Lung (tissue), 12 donors: Measurements from ENCODE around the gene MTUS2. TPM values are rescaled to one million over a fixed set of nuclear protein-coding genes. Genes with fewer than 3 reads are reported as not detected.

ENCODE experiments used
- ATAC-seq: fragments of 200-7000 bp; cut with Tn5 transposase; one replicate; pipeline ENCODE4 v1.9.1; 2020; ENCODE audit warnings: moderate number of reproducible peaks; ENCODE audit not compliant: insufficient read depth, low FRiP score
- DNase-seq, 3 donors: peaks; one replicate each; pipeline ENCODE4 v3.0.0-alpha.2; 2013 to 2017
- H3K27ac ChIP-seq, 2 donors: one replicate each; pipeline ENCODE4 v1.5.1; 2013; ENCODE audit warnings: mild to moderate bottlenecking in 2 of 2, moderate library complexity in 2 of 2, control low read depth in 1 of 2, inconsistent platforms in 1 of 2, low read depth in 1 of 2, low read length in 1 of 2
- H3K27me3 ChIP-seq, 3 donors: one replicate each; pipeline ENCODE4 v1.5.1; 2013; ENCODE audit warnings: low read length in 2 of 3; ENCODE audit not compliant: control insufficient read depth in 3 of 3, insufficient read depth in 3 of 3
- H3K36me3 ChIP-seq, 4 donors: one replicate each; pipeline ENCODE4 v1.5.1; 2013; ENCODE audit warnings: low read length in 4 of 4, mild to moderate bottlenecking in 1 of 4, moderate library complexity in 1 of 4; ENCODE audit not compliant: control insufficient read depth in 4 of 4, insufficient read depth in 4 of 4
- H3K4me1 ChIP-seq, 5 donors: one replicate each; pipeline ENCODE4 v1.5.1; 2013; ENCODE audit warnings: low read length in 5 of 5, mild to moderate bottlenecking in 2 of 5, moderate library complexity in 1 of 5; ENCODE audit not compliant: control insufficient read depth in 5 of 5, insufficient read depth in 5 of 5
- H3K4me3 ChIP-seq: one replicate; pipeline ENCODE4 v1.5.1; 2013; ENCODE audit warnings: mild to moderate bottlenecking, control low read depth, moderate library complexity
- H3K9ac ChIP-seq, 2 donors: one replicate each; pipeline ENCODE4 v1.5.1; 2013; ENCODE audit warnings: low read length in 2 of 2, control low read depth in 1 of 2; ENCODE audit not compliant: insufficient read depth in 1 of 2
- H3K9me3 ChIP-seq, 4 donors: one replicate each; pipeline ENCODE4 v1.5.1; 2013; ENCODE audit warnings: low read length in 3 of 4, mild to moderate bottlenecking in 1 of 4, moderate library complexity in 1 of 4; ENCODE audit not compliant: control insufficient read depth in 4 of 4, insufficient read depth in 3 of 4
- WGBS, 2 donors: extraction: QIAGEN DNeasy Blood & Tissue Kit; methylation state at CpG; one replicate each; pipeline ENCODE4 v1.1.7; 2013; 5-methylcytosine and 5-hydroxymethylcytosine counted together
- polyA plus RNA-seq, 2 donors: library from polyadenylated mRNA; stranded (reverse); fragments of 200-250 nt; gene quantifications; one replicate each; pipeline ENCODE4 v1.2.1, GENCODE V29; 2013
- total RNA-seq, 2 donors: library from RNA; depleted of rRNA in 1 of 2; stranded (reverse); fragments of >200 nt in 1 of 2; gene quantifications; one replicate each; pipeline ENCODE4 v1.2.1, GENCODE V29; 2014 to 2021
- TF ChIP-seq, protein P1 (sequence below): IDR thresholded peaks from 2 replicates; pipeline ENCODE4 v1.5.1; 2012; ENCODE audit warnings: mild to moderate bottlenecking; ENCODE audit errors: control extremely low read depth, extremely low read depth
- donor health status: control.
- donor health status: control.
- donor health status: Bipolar disorder and iron deficiency.
- donor health status: healthy.
- donor health status: DM: yes; HTN: yes; CAD: no.

Gene MTUS2
- total and polyA plus RNA-seq, 4 donors = 0.03 to 0.54 (median 0.08) TPM

DNA sequence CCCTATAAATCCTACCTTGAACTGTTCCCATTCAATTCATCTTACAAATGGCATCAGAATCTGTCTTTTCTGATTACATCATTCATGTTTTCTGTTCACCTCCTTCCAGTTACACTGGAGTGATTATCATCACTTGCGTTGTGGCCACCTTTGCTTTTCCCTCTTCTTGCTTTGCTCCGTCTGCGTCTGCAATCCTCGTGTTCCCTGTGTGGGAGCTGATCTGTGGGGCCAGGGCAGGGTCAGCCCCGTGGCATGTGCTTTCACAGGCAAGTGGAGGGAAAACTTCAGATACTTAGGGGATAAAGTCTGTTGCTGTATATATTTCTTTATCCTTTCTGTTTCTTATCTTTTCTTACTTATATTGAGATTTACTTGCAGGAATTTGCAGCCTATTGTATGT lies 497.7 kb downstream of the MTUS2 start:
- H3K9ac ChIP-seq = no peak overlapping the region
- H3K27me3 ChIP-seq = no peaks in the 10 kb centered on the region
- TF ChIP-seq, protein P1, sequence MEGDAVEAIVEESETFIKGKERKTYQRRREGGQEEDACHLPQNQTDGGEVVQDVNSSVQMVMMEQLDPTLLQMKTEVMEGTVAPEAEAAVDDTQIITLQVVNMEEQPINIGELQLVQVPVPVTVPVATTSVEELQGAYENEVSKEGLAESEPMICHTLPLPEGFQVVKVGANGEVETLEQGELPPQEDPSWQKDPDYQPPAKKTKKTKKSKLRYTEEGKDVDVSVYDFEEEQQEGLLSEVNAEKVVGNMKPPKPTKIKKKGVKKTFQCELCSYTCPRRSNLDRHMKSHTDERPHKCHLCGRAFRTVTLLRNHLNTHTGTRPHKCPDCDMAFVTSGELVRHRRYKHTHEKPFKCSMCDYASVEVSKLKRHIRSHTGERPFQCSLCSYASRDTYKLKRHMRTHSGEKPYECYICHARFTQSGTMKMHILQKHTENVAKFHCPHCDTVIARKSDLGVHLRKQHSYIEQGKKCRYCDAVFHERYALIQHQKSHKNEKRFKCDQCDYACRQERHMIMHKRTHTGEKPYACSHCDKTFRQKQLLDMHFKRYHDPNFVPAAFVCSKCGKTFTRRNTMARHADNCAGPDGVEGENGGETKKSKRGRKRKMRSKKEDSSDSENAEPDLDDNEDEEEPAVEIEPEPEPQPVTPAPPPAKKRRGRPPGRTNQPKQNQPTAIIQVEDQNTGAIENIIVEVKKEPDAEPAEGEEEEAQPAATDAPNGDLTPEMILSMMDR = no peak
- H3K36me3 ChIP-seq = no peaks in the 10 kb centered on the region
- no peak for ATAC-seq
- peaks cover 0 to 3% (median 0%) of the 10 kb centered on the region in 4 donors for H3K9me3 ChIP-seq
- WGBS, 2 donors = 52 to 78% methylated on average over 5 of the region's 5 CpGs
- H3K4me1 ChIP-seq = peaks cover 0 to 1% (median 0%) of the 10 kb centered on the region in 5 donors
- no peak for DNase-seq
- no peak overlapping the region for H3K4me3 ChIP-seq
- H3K27ac ChIP-seq = no peak overlapping the region

DNA sequence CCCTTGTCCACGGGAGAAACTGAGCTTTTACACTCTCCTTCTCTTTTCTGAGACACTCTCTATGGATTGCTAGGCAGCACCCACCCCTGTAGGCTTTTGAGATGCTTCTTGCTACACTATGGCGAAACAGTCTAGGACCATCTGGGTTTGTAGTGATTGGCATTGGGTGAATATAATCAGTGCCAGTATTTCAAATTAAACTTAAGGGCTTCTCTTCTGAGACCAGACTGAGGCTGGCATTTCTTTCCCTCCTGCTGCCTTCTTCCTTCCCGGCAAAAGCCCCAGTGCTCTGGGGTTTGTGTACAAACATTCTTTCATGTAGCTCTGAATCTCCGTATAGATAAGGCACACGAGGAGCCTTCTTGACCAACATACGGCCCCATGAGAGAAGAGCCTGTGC lies 498.6 kb downstream of the MTUS2 start:
- Histone ChIP-seq H3K4me1 (peaks cover 0 to 1% (median 0%) of the 10 kb centered on the region in 5 donors), H3K27ac (no peak overlapping the region), H3K36me3 (no peaks in the 10 kb centered on the region), H3K9me3 (peaks cover 0 to 5% (median 0%) of the 10 kb centered on the region in 4 donors), H3K27me3 (no peaks in the 10 kb centered on the region), H3K4me3 (no peak overlapping the region), H3K9ac (no peak overlapping the region)
- TF ChIP-seq, protein P1 = no peak
- 44 to 64% methylated on average over 6 of the region's 6 CpGs for WGBS, 2 donors
- no peak for DNase-seq
- no peak for ATAC-seq

DNA sequence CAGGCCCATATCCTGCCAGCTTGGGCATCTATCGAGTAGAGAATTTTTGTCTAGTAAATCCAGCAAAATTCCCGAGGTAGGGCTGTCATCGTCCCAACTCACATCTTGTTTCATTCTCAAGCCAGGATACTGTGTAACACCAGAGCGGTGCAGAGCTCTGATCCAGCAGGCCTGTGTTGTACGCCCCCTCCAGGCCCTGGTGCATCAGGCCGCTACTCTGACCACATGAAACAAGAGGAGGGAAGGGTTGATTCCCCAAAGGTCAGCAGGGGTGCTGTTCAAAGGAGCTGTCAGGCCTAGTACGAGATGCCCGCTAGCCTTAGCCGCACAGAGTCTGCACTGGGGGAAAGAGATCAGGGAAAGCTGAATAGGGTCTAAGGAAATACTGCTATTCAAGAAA lies 499.3 kb downstream of the MTUS2 start:
- DNase-seq = no peak
- peaks cover 0 to 1% (median 0%) of the 10 kb centered on the region in 5 donors for H3K4me1 ChIP-seq
- TF ChIP-seq, protein P1 = no peak
- no peaks in the 10 kb centered on the region for H3K36me3 ChIP-seq
- 79 to 84% methylated on average over 9 of the region's 9 CpGs for WGBS, 2 donors
- H3K27me3 ChIP-seq = no peaks in the 10 kb centered on the region
- peaks cover 0 to 6% (median 0%) of the 10 kb centered on the region in 4 donors for H3K9me3 ChIP-seq
- ATAC-seq = no peak
- no peak overlapping the region for H3K4me3 ChIP-seq
- H3K9ac ChIP-seq = no peak overlapping the region
- H3K27ac ChIP-seq = no peak overlapping the region

DNA sequence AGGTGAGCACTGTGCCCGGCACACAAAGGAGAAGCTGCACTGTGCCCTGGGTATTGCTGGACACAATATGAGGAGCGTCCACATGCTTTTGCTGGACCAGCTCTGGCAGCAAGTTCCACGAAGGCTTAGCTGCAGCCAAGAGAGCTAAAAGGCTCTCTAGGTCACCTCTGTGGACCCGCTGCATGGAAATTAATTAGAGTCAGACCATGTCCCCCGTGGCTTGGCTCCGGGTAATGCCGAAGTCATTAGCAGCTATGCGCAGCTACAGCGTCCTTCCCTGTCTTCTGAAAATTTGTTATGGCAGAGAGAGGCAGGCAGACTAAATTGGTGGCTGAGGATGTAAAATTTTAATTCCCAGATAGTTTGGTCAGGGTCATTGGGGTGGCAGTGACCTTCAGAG lies 503.8 kb downstream of the MTUS2 start:
- ATAC-seq = no peak
- no peak overlapping the region for H3K27ac ChIP-seq
- peaks cover 0 to 6% (median 0%) of the 10 kb centered on the region in 4 donors for H3K9me3 ChIP-seq
- no peak overlapping the region for H3K4me3 ChIP-seq
- H3K9ac ChIP-seq = no peak overlapping the region
- H3K4me1 ChIP-seq = peaks cover 0 to 1% (median 0%) of the 10 kb centered on the region in 5 donors
- DNase-seq = no peak
- no peaks in the 10 kb centered on the region for H3K36me3 ChIP-seq
- no peaks in the 10 kb centered on the region for H3K27me3 ChIP-seq
- WGBS, 2 donors = 84 to 88% methylated on average over 9 of the region's 9 CpGs
- TF ChIP-seq, protein P1 = no peak
